Neural cell (in vitro differentiated cells): Measurements from ENCODE around the gene SCGB1C2. TPM values are rescaled to one million over a fixed set of nuclear protein-coding genes. Genes with fewer than 3 reads are reported as not detected.

Experiments
- H2AFZ ChIP-seq: fragments of 200-600, 300-800 bp; sonication (generic), shearing (Covaris generic); 2 replicates; pipeline ENCODE4 v1.6.0; 2014; ENCODE audit warnings: low read depth, mild to moderate bottlenecking, antibody characterized with exemption, low read length, moderate library complexity
- H3F3A ChIP-seq: fragments of 200-600 bp; shearing (Covaris generic); 2 replicates; pipeline ENCODE4 v1.6.1; 2016; ENCODE audit warnings: mild to moderate bottlenecking, moderate library complexity, mixed read lengths, antibody characterized with exemption, low read length; ENCODE audit not compliant: insufficient read depth, poor library complexity, severe bottlenecking
- H3K27ac ChIP-seq: fragments of 200-600, 300-800 bp; sonication (generic), shearing (Covaris generic); 2 replicates; pipeline ENCODE4 v1.5.1; 2014; ENCODE audit warnings: mild to moderate bottlenecking, low read length, moderate library complexity
- H3K27me3 ChIP-seq: fragments of 300-800, 200-600 bp; sonication (generic), shearing (Covaris generic); 2 replicates; pipeline ENCODE4 v1.6.0; 2014; ENCODE audit warnings: mild to moderate bottlenecking, low read depth, low read length, moderate library complexity; ENCODE audit not compliant: insufficient read depth
- H3K36me3 ChIP-seq: fragments of 300-800, 200-600 bp; sonication (generic), shearing (Covaris generic); 2 replicates; pipeline ENCODE4 v1.5.1; 2014; ENCODE audit warnings: mild to moderate bottlenecking, antibody characterized with exemption, low read length, moderate library complexity; ENCODE audit not compliant: insufficient read depth
- H3K4me2 ChIP-seq: fragments of 300-800, 200-600 bp; sonication (generic), shearing (Covaris generic); 2 replicates; pipeline ENCODE4 v1.6.0; 2014; ENCODE audit warnings: mild to moderate bottlenecking, low read length
- H3K4me3 ChIP-seq: fragments of 300-800, 200-600 bp; sonication (generic), shearing (Covaris generic); 2 replicates; pipeline ENCODE4 v1.5.1; 2014; ENCODE audit warnings: mild to moderate bottlenecking, low read length, moderate library complexity
- H3K79me2 ChIP-seq: fragments of 200-600 bp; shearing (Covaris generic); replicated peaks from 2 replicates; pipeline ENCODE4 v1.6.0; 2014; ENCODE audit warnings: mild to moderate bottlenecking, low read length, moderate library complexity; ENCODE audit not compliant: insufficient read depth
- H3K9ac ChIP-seq: fragments of 300-800, 200-600 bp; sonication (generic), shearing (Covaris generic); 2 replicates; pipeline ENCODE4 v1.6.1; 2016; ENCODE audit warnings: mild to moderate bottlenecking, low read length, mixed read lengths
- H3K9me2 ChIP-seq: fragments of 200-600 bp; shearing (Covaris generic); 2 replicates; pipeline ENCODE4 v1.6.1; 2016; ENCODE audit warnings: mild to moderate bottlenecking, low read length, mixed read lengths; ENCODE audit not compliant: insufficient read depth
- H3K9me3 ChIP-seq: fragments of 200-600, 300-800 bp; sonication (generic), shearing (Covaris generic); 2 replicates; pipeline ENCODE4 v1.6.1; 2016; ENCODE audit warnings: mild to moderate bottlenecking, mixed run types, low read length, moderate library complexity, mixed read lengths
- H4K20me1 ChIP-seq: fragments of 200-600 bp; shearing (Covaris generic); 2 replicates; pipeline ENCODE4 v1.6.1; 2016; ENCODE audit warnings: mild to moderate bottlenecking, mixed run types; ENCODE audit not compliant: insufficient read depth
- EP300 ChIP-seq: fragments of 450-650 bp; conservative IDR thresholded peaks from 2 replicates; pipeline ENCODE4 v1.6.1; 2014; ENCODE audit warnings: antibody characterized with exemption, mild to moderate bottlenecking, moderate library complexity; ENCODE audit not compliant: poor library complexity, severe bottlenecking
- EZH2 ChIP-seq: fragments of 200-600, 300-800 bp; shearing (Covaris generic), sonication (generic); IDR thresholded peaks from 2 replicates; pipeline ENCODE4 v1.6.1; 2014; ENCODE audit warnings: antibody characterized with exemption, low read length, borderline replicate concordance, mild to moderate bottlenecking; ENCODE audit not compliant: insufficient read depth, poor library complexity, severe bottlenecking
- MXI1 ChIP-seq: fragments of 450-650 bp; conservative IDR thresholded peaks from 2 replicates; pipeline ENCODE4 v1.6.1; 2014; ENCODE audit warnings: antibody characterized with exemption, mild to moderate bottlenecking; ENCODE audit not compliant: poor library complexity, severe bottlenecking
- POLR2AphosphoS5 ChIP-seq: IDR thresholded peaks from 2 replicates; pipeline ENCODE4 v1.6.1; 2012
- RAD21 ChIP-seq: fragments of 450-650 bp; conservative IDR thresholded peaks from 2 replicates; pipeline ENCODE4 v1.6.1; 2014; ENCODE audit warnings: antibody characterized with exemption, mild to moderate bottlenecking, moderate library complexity
- SMC3 ChIP-seq: fragments of 450-650 bp; conservative IDR thresholded peaks from 2 replicates; pipeline ENCODE4 v1.6.1; 2014; ENCODE audit warnings: antibody characterized with exemption, mild to moderate bottlenecking, moderate library complexity; ENCODE audit not compliant: poor library complexity
- TAF1 ChIP-seq: IDR thresholded peaks from 2 replicates; pipeline ENCODE4 v1.6.1; 2012; ENCODE audit warnings: low read depth
- polyA plus RNA-seq: library from polyadenylated mRNA; depleted of rRNA; stranded (reverse); fragments of >200 nt; gene quantifications from 2 replicates; pipeline ENCODE4 v1.2.3, GENCODE V29; 2014
- TF ChIP-seq, protein P1 (sequence below): IDR thresholded peaks from 2 replicates; pipeline ENCODE4 v1.6.1; 2012; ENCODE audit warnings: borderline replicate concordance
- TF ChIP-seq, protein P2 (sequence below): fragments of 450-650 bp; IDR thresholded peaks from 2 replicates; pipeline ENCODE4 v1.5.1; 2014; ENCODE audit warnings: antibody characterized with exemption, mild to moderate bottlenecking, moderate library complexity; ENCODE audit not compliant: poor library complexity, severe bottlenecking

Gene SCGB1C2
- polyA plus RNA-seq, 1 donor from 2014 or later, result not detected

DNA sequence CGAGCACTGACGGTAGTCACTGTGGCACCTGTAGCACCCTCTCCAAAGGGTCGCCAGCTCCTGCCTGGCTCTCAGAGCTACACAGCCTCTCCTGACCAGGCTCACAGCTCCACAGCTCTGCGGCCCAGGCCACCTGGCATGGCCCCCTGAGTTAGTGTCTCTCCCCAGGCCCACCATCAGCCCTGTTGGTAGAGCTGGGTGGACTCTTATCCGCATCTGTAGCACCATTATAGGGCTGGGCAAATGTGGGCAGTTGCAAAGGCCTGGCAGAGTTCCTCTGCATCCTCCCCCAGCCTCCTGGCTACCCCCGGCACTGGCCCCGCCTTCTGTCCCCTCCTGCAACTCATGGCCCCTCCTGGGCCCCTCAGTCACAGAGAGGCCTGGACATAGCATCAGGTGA lies 18.2 kb downstream of the SCGB1C2 start:
- no peak overlapping the region for H3K4me2 ChIP-seq

DNA sequence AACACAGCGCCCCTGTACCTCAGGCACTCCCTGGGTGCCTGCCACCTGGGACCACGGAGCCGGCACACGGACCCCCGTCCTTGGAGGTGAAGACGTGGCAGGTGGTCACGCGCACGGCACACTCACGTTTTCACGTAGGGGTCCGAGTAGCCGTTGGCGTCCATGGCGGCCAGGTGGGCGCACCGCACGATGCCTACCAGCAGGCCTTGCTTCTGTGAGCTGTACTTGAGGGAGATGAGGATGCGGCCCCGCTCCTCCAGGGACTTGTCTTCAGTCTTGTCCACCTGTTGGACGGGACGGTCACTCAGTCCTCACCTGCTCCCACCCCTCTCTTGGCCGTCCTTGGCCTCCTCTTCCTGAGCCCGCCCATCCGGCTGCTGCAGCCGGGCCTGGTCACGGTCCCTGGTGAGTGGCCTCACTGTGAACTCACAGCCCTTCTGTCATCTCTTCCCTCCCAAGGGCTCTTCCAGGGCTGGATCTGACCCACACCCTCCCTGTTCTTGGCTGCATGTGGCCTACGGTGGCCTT lies 18.8 kb downstream of the SCGB1C2 start:
- Histone ChIP-seq H3F3A (no peaks in the 10 kb centered on the region), H3K27ac (no peak overlapping the region), H3K4me3 (no peak overlapping the region), H3K9me2 (no peaks in the 10 kb centered on the region), H3K27me3 (no peaks in the 10 kb centered on the region), H2AFZ (no peak overlapping the region), H3K9me3 (no peaks in the 10 kb centered on the region), H4K20me1 (no peaks in the 10 kb centered on the region), H3K79me2 (no peaks in the 10 kb centered on the region), H3K4me2 (no peak overlapping the region), H3K36me3 (no peaks in the 10 kb centered on the region), H3K9ac (no peak overlapping the region)
- TF ChIP-seq MXI1 (no peak), TAF1 (no peak), SMC3 (no peak)

More for the DNA sequence above, 18.2 kb downstream of the SCGB1C2 start:
- no peaks in the 10 kb centered on the region for H3K9me3 ChIP-seq
- no peaks in the 10 kb centered on the region for H3K9me2 ChIP-seq
- no peak overlapping the region for H3K4me3 ChIP-seq
- no peaks in the 10 kb centered on the region for H4K20me1 ChIP-seq
- no peaks in the 10 kb centered on the region for H3K79me2 ChIP-seq
- TF ChIP-seq EZH2 (no peak), POLR2AphosphoS5 (no peak), SMC3 (no peak), EP300 (no peak), TAF1 (no peak), MXI1 (no peak), RAD21 (no peak)
- TF ChIP-seq, protein P1, sequence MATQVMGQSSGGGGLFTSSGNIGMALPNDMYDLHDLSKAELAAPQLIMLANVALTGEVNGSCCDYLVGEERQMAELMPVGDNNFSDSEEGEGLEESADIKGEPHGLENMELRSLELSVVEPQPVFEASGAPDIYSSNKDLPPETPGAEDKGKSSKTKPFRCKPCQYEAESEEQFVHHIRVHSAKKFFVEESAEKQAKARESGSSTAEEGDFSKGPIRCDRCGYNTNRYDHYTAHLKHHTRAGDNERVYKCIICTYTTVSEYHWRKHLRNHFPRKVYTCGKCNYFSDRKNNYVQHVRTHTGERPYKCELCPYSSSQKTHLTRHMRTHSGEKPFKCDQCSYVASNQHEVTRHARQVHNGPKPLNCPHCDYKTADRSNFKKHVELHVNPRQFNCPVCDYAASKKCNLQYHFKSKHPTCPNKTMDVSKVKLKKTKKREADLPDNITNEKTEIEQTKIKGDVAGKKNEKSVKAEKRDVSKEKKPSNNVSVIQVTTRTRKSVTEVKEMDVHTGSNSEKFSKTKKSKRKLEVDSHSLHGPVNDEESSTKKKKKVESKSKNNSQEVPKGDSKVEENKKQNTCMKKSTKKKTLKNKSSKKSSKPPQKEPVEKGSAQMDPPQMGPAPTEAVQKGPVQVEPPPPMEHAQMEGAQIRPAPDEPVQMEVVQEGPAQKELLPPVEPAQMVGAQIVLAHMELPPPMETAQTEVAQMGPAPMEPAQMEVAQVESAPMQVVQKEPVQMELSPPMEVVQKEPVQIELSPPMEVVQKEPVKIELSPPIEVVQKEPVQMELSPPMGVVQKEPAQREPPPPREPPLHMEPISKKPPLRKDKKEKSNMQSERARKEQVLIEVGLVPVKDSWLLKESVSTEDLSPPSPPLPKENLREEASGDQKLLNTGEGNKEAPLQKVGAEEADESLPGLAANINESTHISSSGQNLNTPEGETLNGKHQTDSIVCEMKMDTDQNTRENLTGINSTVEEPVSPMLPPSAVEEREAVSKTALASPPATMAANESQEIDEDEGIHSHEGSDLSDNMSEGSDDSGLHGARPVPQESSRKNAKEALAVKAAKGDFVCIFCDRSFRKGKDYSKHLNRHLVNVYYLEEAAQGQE, result no peak
- TF ChIP-seq, protein P2, sequence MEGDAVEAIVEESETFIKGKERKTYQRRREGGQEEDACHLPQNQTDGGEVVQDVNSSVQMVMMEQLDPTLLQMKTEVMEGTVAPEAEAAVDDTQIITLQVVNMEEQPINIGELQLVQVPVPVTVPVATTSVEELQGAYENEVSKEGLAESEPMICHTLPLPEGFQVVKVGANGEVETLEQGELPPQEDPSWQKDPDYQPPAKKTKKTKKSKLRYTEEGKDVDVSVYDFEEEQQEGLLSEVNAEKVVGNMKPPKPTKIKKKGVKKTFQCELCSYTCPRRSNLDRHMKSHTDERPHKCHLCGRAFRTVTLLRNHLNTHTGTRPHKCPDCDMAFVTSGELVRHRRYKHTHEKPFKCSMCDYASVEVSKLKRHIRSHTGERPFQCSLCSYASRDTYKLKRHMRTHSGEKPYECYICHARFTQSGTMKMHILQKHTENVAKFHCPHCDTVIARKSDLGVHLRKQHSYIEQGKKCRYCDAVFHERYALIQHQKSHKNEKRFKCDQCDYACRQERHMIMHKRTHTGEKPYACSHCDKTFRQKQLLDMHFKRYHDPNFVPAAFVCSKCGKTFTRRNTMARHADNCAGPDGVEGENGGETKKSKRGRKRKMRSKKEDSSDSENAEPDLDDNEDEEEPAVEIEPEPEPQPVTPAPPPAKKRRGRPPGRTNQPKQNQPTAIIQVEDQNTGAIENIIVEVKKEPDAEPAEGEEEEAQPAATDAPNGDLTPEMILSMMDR, result no peak
- no peak overlapping the region for H2AFZ ChIP-seq
- H3F3A ChIP-seq, result no peaks in the 10 kb centered on the region
- H3K36me3 ChIP-seq, result no peaks in the 10 kb centered on the region
- no peak overlapping the region for H3K27ac ChIP-seq
- no peaks in the 10 kb centered on the region for H3K27me3 ChIP-seq
- H3K9ac ChIP-seq, result no peak overlapping the region

DNA sequence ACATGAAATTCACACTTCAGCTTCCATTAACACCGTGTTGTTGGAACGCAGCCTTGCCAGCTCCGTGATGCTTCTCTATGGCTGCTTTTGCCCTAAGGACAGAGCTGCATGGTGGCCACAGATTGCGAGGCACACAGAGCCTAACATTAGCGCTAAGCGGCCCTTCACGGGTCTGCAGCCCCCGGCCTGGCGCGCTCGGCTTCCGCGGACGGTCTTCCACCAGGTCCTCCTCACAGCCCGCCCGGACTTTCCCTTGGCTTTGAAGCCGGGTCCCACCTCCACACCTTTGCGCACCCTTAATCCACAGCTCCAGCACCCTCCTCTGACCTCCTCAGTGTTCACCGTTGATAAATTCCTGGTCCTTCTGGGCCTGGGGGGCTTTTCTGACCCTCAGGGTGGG lies 19.6 kb downstream of the SCGB1C2 start:
- Histone ChIP-seq H3K4me3 (no peak overlapping the region), H3K4me2 (no peak overlapping the region), H3K9ac (no peak overlapping the region), H3K27ac (no peak overlapping the region), H4K20me1 (no peaks in the 10 kb centered on the region), H3K27me3 (no peaks in the 10 kb centered on the region), H3K9me3 (no peaks in the 10 kb centered on the region), H2AFZ (no peak overlapping the region), H3K36me3 (no peaks in the 10 kb centered on the region), H3K9me2 (no peaks in the 10 kb centered on the region), H3K79me2 (no peaks in the 10 kb centered on the region), H3F3A (no peaks in the 10 kb centered on the region)
- no peak for TF ChIP-seq POLR2AphosphoS5
- TF ChIP-seq, protein P1, result no peak
- TF ChIP-seq TAF1, result no peak
- TF ChIP-seq SMC3, result no peak
- no peak for TF ChIP-seq EZH2
